GM21786 (cell line): ENCODE results near the gene CCNI.
"Not testable (repeated sequence)": the region's sequence is repeated elsewhere in the genome, so short reads cannot be mapped to it uniquely, and the experiment has no call there.

Experiments used
- ATAC-seq: cut with Tn5 transposase; IDR thresholded peaks from one replicate; pipeline ENCODE4 v1.9.1; 2021; ENCODE audit not compliant: unreplicated experiment

The CCNI gene

GRCh38 chr4:77075869-77076799, at the start of gene CCNI:
TSS of gene CCNI (minus strand) at chr4:77075989. CDS start at chr4:77066362, 9,627 bp downstream.
- ATAC-seq = peak; percentile 55

DNA sequence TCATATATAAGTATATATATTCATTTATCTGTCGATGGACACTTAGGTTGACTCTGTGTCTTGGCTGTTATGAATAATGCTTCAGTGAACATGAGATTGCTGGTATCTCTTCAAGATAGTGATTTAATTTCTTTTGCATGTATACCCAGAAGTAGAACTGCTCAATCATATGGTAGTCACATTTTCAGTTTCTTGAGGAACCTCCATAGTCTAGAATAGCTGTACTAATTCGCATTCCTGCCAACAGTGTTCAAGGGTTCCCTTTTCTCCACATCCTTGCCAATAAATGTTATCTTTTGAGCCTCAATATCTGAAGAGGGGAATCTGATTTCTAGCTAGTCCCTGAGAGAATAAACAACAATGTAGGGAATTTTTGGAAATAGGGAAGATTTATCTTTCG, 48.8 kb upstream of the CCNI start:
- no peak for ATAC-seq

DNA sequence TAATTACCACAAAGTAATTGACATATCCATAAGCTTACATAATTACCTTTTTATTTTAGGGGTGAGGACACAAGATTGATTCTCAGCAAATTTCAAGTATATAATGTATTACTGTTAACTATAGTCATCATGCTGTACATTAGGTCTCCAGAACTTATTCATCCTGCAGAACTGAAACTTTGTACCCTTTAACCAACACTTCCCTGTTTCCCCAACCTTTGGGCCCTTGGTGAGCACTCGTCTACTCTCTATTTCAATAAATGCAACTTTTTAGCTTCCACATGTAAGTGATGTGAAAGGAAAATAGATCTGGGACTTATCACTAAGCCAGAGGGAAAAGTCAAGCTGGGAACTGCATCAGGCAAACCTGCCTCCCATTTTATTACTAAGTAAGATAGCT, 47.6 kb upstream of the CCNI start:
- ATAC-seq = no peak

- ATAC-seq = no peak
These were observed 46.9 kb upstream of the CCNI start for GRCh38 chr4:77122656-77123055.

DNA sequence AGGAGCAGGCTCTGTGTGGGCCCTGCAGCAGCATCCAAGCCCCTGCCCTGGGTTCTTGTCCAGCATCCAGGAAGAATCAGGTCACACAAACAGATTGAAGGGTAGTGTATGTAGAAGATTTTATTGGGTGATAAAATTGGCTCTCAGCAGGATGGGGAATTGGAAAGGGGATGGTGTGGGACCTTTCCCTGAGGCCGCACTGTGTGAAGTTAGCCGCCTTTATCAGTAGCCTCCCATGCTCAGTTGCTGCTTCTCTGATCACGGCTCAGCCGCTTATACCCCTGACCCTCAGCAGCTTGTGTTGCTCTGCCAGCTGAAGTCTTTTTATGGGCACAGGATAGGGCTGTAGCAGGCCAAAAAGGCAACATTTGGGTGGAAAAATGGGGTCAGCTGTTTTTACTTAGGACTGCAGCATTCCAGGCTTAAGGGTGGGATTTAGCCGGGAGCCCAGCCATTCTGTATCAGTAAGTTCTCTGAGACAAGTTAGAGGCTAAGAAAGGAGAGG, 46.0 kb upstream of the CCNI start:
- no peak for ATAC-seq

DNA sequence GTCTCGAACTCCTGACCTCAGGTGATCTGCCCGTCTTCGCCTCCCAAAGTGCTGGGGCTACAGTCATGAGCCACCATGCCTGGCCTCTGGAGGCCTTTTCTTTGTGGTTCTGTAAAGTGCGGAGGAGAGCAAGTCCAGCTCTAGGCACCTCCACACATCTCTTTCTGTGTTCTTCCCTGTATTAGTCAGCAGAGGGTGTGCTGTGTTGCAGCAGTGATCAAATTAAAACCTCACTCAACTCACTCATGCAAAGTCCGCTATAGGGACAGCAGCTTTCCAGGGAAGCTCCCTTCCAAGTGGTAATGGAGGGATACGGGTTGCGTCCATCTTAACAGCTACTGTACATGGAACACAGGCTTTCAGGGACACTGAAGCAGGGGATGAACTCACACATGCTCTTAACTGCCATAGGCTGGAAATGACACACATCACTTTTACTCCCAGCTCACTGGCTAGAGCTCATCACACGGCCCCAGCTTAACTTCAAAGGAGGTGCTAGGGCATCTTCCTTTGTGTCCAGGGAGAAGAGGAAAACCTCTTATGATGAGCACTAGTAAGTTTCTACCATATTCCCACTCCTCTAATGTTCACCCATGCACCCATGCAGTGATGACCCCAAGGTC, 45.2 kb upstream of the CCNI start:
- peak; percentile 50 for ATAC-seq

GRCh38 chr4:77117721-77118120, 41.9 kb upstream of the CCNI start:
- ATAC-seq = no peak

DNA sequence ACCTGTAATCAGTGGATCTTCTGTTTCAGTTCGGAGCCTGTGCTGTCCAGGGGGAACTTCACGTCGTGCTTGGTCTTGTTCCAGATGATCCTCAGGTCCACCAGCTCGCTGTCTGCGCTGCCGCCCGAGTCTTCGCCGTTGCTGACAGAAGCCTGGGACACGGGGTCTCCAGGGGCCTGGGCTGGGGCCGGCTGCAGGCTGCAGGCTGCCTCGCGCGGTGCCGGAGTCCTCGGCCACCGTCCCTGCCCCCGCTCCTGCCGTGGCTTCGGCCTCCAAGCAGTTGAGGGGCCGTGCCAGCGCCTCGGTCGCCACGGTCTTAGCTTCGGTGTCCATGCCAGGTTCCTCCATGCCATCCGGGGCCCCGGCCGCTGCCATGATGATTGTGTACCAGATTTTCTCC, 37.3 kb upstream of the CCNI start:
- ATAC-seq = no peak

DNA sequence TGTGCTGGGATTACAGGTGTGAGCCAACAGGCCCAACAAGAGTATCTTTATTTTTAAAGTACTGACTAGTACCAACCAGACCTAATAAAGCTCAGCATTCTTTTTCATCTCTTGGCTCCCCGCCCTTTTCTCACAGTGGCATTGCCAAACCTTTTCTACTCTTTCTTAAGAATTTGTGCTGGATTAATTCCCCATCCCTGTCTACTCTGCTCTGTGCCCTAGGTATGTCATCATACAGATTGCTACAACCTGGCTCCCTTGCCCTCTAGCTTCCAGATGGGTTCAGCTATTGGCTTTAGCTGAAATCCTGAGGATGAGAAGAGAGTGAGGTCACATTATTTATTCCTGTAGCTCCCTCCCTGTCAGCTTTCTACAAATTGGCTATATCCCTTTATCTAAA, 34.9 kb upstream of the CCNI start:
- no peak for ATAC-seq

DNA sequence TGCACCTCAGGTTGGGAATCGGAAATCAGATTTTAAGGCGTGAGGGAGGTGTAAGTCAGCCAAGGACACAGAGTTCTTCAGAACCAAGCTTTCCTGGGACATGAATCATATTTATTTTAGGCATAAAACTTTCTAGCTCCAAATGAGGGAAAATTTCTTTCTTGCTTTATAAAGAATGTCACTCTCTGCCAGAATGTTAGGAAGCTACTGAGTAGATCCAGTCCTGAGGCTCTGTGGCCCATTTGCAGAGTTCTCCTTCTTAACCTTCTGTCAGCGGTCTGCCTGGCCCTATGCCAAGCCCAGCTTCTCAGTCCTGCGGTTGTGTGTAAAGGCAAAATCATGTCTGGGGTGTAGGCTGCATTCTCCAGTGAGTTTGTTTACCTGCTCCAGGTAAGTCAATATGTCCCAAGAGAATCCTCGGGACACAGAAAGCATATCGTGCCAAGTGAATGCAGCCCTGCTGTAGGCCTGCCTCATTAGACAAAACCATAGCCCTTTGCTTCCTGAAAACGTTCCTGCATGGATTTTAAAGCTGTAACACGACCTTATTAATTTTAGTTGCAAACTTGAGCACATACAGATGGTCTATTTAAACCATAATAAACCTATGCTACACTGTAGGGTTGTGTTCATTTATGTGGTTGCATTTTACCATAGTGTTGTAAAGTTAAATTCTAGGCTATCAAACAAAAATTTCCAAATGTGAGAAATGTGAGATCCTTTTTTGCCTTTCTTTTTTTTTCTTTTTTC, 29.2 kb upstream of the CCNI start:
- ATAC-seq = no peak

GRCh38 chr4:77104388-77104787, 28.6 kb upstream of the CCNI start:
- ATAC-seq = no peak

DNA sequence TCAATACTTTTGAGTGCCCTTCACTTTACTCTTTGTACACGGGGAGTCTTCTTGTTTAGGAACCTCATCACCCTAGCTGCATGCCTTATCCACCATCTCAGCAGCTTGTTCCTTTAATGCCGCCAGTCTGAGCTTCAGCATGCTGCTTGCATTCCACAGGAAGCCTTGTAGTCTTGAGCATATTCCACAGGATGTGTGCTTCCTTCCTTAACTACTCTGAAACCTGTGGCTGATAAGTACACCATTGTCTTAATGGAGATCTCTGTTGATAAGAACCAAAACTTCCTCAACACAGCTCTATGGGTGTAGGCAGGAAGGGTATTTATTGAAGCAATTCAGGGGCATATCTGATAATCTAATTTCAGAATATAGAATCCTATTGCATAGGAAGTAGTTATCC, 24.4 kb upstream of the CCNI start:
- no peak for ATAC-seq

GRCh38 chr4:77097611-77098010, 21.8 kb upstream of the CCNI start:
- ATAC-seq = no peak

DNA sequence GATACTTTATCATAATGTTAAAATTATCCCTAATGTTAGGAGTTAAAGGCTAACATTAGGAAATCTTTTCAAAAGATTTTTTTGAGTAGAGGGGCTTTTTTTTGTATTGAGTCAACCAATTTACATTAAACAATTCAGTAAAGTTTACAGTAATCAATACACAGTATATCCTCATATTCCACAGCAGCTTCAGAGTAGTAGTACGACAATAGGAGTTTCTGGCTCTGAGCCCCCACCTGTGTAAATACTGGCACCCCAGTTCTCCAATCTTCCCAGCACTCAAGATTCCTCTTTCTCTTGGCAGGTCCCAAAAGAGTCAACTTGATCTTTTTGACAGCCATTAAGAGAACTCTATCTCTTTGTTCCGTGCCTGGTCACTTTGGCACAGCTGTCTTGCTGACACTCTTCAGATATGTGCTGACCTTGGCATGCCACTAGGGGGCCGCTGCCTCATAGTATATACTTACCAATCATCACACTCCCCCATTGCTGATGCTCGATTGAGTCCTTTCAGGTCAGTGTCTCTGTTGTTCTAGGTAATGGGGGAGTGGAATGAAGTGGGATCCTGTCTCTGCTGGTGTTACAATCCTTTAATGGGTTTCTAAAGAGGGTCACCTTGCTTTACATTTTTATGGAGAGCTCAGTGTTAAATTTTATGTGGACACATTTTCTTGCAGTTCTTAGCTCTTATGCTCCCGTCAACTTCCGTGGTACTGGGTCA, 19.5 kb upstream of the CCNI start:
- ATAC-seq = peak; percentile 100

DNA sequence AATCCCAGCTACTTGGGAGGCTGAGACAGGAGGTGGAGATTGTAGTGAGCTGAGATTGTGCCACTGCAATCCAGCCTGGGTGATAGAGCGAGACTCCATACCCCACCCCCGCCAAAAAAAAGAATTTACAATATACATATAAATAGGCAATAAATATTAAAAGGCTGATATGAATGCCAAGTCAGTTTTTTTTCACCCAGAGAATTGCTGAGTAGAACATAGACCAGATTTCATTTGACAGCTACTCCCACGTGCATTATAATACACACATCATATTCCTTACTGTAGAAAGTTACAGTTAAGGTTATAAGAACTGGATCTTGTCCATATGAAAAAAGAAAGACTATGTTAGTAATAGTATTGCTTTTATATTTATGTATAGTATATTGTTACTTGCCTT, 18.7 kb upstream of the CCNI start:
- ATAC-seq = no peak

GRCh38 chr4:77093401-77093800, 17.6 kb upstream of the CCNI start:
- no peak for ATAC-seq

- no peak for ATAC-seq
These were observed 17.2 kb upstream of the CCNI start for GRCh38 chr4:77092975-77093374.

DNA sequence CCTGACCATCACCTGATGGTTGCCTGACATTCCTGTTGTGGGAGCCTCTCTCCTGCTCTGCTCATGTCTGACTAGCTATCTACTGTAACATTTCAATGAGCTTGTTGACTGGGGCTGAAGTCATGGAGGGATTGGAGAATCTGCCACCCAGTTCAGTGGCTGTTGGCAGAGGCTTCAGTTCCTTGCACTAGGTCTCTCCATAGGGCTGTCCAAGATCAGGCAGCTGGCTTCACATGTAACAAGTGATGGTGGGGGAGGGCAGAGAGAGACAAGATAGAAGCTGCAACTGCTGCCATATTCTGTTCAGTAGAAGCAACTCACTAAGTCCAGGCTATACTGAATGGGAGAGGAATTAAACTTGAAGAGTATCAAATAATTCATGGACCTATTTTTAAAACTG, 14.1 kb upstream of the CCNI start:
- no peak for ATAC-seq

GRCh38 chr4:77087027-77087426, 11.2 kb upstream of the CCNI start:
- not testable (repeated sequence) for ATAC-seq

DNA sequence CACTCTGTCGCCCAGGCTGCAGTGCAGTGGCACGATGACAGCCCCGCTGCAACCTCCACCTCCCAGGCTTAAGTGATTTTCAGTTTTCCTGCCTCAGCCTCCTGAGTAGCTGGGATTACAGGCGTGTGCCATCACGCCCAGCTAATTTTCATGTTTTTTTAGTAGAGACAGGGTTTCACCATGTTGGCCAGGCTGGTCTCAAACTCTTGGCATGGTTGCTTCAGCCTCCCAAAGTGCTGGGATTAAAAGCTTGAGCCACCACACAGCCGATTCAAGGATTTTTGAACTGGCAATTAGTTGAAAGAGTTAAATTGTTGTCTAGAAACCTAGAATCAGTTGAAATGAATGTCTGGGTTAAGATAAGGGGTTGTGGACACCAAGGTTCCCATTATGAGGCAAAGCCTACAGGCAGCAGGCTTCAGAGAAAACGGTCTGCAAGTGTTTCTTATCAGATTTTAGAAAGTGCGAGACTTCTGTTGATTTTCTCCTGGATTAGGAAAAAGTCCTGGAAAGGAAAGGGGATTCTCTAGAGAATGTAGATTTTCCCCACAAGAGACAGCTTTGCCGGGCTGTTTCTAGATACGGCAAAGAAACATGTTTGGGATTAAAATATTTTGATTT, 8.3 kb upstream of the CCNI start:
- no peak for ATAC-seq
